ENCODE measurements around the gene RBM23. TPM values are rescaled to one million over a fixed set of nuclear protein-coding genes. Genes with fewer than 3 reads are reported as not detected.

Gene RBM23
- polyA plus RNA-seq, 1 experiment, result 46.2 TPM

DNA sequence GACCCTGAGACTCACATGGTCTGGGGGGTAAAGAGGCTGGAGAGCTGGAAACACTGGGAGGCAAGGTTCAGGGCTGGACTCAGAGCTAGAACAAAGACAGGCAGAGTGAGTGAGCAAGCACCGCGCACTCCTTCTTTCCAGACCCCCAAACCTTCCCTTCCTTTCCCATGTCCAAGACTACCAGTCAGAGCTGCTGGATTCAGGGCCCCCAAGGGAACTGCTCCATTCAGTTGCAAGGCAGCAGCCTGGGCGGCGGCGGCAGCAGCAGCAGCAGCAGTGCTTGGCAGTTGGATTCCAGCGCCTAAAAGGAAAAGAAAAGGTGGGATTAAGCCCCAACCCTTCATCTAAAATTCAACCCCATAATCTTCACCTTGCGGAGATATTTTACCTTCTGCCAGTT, 17.1 kb downstream of the RBM23 start:
- no peak for DNase-seq (ENCODE audit: low read depth, low spot score)
- ChIA-PET POLR2A (no interaction called here), CTCF (interaction anchor here (0.7 to 9.0 kb wide), 11 partner anchors 9 to 346 kb away, joined by 3 to 89 read pairs (median 7); partner anchors contain the start of gene LRP10)
- no peak overlapping the region for H3K27ac ChIP-seq (ENCODE audit: low read depth, low read length)
- TF ChIP-seq, protein P1, sequence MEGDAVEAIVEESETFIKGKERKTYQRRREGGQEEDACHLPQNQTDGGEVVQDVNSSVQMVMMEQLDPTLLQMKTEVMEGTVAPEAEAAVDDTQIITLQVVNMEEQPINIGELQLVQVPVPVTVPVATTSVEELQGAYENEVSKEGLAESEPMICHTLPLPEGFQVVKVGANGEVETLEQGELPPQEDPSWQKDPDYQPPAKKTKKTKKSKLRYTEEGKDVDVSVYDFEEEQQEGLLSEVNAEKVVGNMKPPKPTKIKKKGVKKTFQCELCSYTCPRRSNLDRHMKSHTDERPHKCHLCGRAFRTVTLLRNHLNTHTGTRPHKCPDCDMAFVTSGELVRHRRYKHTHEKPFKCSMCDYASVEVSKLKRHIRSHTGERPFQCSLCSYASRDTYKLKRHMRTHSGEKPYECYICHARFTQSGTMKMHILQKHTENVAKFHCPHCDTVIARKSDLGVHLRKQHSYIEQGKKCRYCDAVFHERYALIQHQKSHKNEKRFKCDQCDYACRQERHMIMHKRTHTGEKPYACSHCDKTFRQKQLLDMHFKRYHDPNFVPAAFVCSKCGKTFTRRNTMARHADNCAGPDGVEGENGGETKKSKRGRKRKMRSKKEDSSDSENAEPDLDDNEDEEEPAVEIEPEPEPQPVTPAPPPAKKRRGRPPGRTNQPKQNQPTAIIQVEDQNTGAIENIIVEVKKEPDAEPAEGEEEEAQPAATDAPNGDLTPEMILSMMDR (IDR thresholded peaks at IDR 0.05; ENCODE audit: low read depth, low read length), result no peak
- H3K27me3 ChIP-seq (ENCODE audit: control insufficient read depth, insufficient read depth, low read length), result no peaks in the 10 kb centered on the region
- H3K9me3 ChIP-seq (ENCODE audit: control insufficient read depth, insufficient read depth, low read length), result no peaks in the 10 kb centered on the region
- no peak overlapping the region for H3K4me3 ChIP-seq (ENCODE audit: low read depth, low read length)

DNA sequence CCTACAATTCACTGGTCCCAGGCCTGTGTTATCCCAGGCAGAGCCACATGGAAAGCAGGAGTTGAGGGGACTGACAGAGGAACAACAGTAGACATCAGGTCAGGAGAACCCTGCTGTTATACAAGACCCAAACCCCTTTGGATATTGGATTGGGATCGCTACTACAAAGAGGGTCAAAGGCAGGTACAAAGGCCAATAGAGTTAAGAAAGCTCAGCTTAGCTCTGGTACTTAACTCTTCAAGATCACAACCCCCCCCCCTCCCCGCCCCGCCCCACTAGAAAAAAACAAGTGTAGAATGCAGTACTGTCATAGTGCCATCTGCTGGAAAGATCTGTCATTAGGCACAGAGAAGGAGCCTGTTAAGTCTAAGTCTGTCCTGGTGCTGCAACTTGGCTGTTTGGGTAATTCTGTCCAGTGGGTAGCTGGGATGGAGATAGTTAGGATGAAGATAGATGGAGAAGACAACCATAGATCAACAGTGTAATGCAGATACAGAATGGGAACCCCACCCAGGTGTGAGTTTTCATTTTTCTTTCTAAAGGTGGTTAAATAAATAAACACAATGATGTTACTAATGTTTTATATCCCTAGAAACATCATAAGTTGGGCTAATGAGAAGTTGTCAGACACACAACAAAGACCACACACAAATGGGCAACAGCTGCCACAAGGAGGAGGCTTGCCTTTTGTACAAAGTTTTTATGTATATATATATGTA, 18.7 kb downstream of the RBM23 start:
- TF ChIP-seq, protein P1 (IDR thresholded peaks at IDR 0.05; ENCODE audit: low read depth, low read length), result peak; percentile 66
- ChIA-PET POLR2A (interaction anchor here (0.7 kb wide), 1 partner anchor 66 kb away, joined by 3 read pairs; no protein-coding TSS in a partner anchor), CTCF (interaction anchor here (0.5 to 9.0 kb wide), 33 partner anchors 9 to 512 kb away, joined by 3 to 89 read pairs (median 6); partner anchors contain the start of genes LRP10, MRPL52, PRMT5 and RBM23)
- H3K27ac ChIP-seq (ENCODE audit: low read depth, low read length), result no peak overlapping the region
- peak; percentile 53 for DNase-seq (ENCODE audit: low read depth, low spot score)
- H3K9me3 ChIP-seq (ENCODE audit: control insufficient read depth, insufficient read depth, low read length), result no peaks in the 10 kb centered on the region
- H3K27me3 ChIP-seq (ENCODE audit: control insufficient read depth, insufficient read depth, low read length), result no peaks in the 10 kb centered on the region
- no peak overlapping the region for H3K4me3 ChIP-seq (ENCODE audit: low read depth, low read length)

DNA sequence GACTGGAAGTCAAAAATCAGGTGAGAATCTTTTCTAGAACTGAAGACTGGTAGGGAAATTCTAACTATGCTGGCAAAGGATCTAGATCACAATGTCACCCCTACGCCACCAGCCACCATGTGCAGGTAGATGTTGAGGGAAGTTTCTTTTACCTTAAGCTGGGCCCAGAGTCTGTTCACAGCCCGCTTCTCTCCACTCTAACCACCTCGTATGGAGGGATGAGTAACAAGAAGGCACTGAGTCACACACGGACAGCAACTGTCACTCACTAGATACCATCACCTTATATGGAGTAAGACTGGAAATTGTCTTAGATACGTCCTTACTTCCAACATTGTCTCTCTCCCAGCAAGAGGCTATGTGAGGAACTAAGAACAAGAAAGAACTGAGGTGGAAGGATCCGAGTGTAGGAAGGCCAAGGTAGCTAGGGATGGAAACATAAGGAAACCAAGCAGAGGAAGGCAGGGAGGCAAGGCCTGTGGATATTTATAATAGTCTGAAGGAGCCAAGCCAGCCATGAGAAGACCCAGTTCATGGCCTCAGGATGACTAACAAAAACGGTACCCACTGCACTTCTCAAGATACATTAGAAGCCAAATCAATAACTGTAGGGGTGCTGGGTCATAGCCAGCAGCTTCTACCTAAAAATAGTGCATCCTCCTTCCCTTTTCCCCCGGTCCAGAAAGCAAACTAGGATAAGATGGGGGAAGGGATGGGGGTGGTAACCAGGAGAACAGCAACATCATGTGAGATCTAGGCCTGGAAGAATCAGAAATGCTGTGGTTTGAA, 20.5 kb downstream of the RBM23 start:
- POLR2A ChIA-PET, result interaction anchor here (1.0 kb wide), 1 partner anchor 76 kb away, joined by 4 read pairs; no protein-coding TSS in a partner anchor
- no peaks in the 10 kb centered on the region for H3K9me3 ChIP-seq (ENCODE audit: control insufficient read depth, insufficient read depth, low read length)
- no peak overlapping the region for H3K4me3 ChIP-seq (ENCODE audit: low read depth, low read length)
- CTCF ChIA-PET, result interaction anchor here (0.6 to 9.0 kb wide), 9 partner anchors 11 to 342 kb away, joined by 3 to 89 read pairs (median 12); partner anchors contain the start of genes LRP10, MRPL52 and PRMT5
- H3K27me3 ChIP-seq (ENCODE audit: control insufficient read depth, insufficient read depth, low read length), result no peaks in the 10 kb centered on the region
- TF ChIP-seq, protein P1 (IDR thresholded peaks at IDR 0.05; ENCODE audit: low read depth, low read length), result no peak
- H3K27ac ChIP-seq (ENCODE audit: low read depth, low read length), result peak overlapping the region; percentile 73
- DNase-seq (ENCODE audit: low read depth, low spot score), result peak; percentile 38

DNA sequence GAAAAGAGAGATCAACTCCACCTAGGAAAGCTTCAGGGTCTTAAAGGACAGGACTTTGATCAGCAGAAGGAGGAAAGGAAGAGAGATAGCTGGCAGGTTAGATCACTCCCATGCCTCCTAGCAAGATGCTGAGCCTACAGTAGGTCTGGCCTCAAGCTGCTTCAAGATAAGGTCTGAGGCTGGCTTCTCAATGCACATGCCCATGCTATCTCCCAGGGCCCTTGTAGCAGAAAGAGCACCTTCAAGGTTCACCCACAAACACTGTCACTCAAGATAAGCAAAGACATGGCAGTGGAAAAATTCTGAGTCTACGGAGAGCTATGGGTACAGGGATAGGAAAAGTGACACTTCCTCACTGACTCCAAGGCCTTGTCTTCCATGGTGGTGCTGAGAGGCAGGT, 21.6 kb downstream of the RBM23 start:
- no peak for DNase-seq (ENCODE audit: low read depth, low spot score)
- H3K27ac ChIP-seq (ENCODE audit: low read depth, low read length), result no peak overlapping the region
- no peaks in the 10 kb centered on the region for H3K9me3 ChIP-seq (ENCODE audit: control insufficient read depth, insufficient read depth, low read length)
- H3K4me3 ChIP-seq (ENCODE audit: low read depth, low read length), result no peak overlapping the region
- ChIA-PET POLR2A (no interaction called here), CTCF (interaction anchor here (1.0 to 9.0 kb wide), 3 partner anchors 25 to 340 kb away, joined by 3 to 89 read pairs (median 12); partner anchors contain the start of gene LRP10)
- TF ChIP-seq, protein P1 (IDR thresholded peaks at IDR 0.05; ENCODE audit: low read depth, low read length), result no peak
- H3K27me3 ChIP-seq (ENCODE audit: control insufficient read depth, insufficient read depth, low read length), result no peaks in the 10 kb centered on the region
